Chondrocyte (in vitro differentiated cells): ENCODE data around the gene SFMBT2. TPM values are rescaled to one million over a fixed set of nuclear protein-coding genes. Genes with fewer than 3 reads are reported as not detected.

Source experiments
- DNase-seq: peaks from one replicate; pipeline ENCODE4 v3.0.0; 2021; ENCODE audit warnings: mixed read lengths, low spot score
- H3K27ac Mint-ChIP-seq: one replicate; pipeline ENCODE4 v1.8.0; 2021; ENCODE audit warnings: mild to moderate bottlenecking, moderate library complexity, mixed read lengths; ENCODE audit not compliant: unreplicated experiment
- H3K27me3 Mint-ChIP-seq: 2 replicates; pipeline ENCODE4 v1.8.0; 2021; ENCODE audit warnings: low read depth, mixed read lengths
- H3K36me3 Mint-ChIP-seq: 2 replicates; pipeline ENCODE4 v1.8.0; 2021; ENCODE audit warnings: low read depth, mixed read lengths
- H3K4me1 Mint-ChIP-seq: 2 replicates; pipeline ENCODE4 v1.8.0; 2021; ENCODE audit warnings: low read depth, mild to moderate bottlenecking, mixed read lengths
- H3K4me3 Mint-ChIP-seq: one replicate; pipeline ENCODE4 v1.8.0; 2021; ENCODE audit warnings: mild to moderate bottlenecking, moderate library complexity, mixed read lengths; ENCODE audit not compliant: unreplicated experiment
- H3K9me3 Mint-ChIP-seq: 2 replicates; pipeline ENCODE4 v1.8.0; 2021; ENCODE audit warnings: low read depth, mixed read lengths
- CTCF ChIP-seq: fragments of 200-600 bp; sonication (generic); IDR thresholded peaks from 2 replicates; pipeline ENCODE4 v1.5.0; 2021; ENCODE audit warnings: antibody characterized with exemption, mild to moderate bottlenecking, moderate library complexity
- total RNA-seq: library from RNA; stranded (reverse); gene quantifications from 3 replicates; pipeline ENCODE4 v1.2.1, GENCODE V29; 2021

The SFMBT2 gene
- total RNA-seq, 1 donor from 2014 or later, result 1.9 TPM

- DNase-seq, result no peak
- peaks cover 23% of the 10 kb centered on the region for H3K27me3 Mint-ChIP-seq
- H3K4me3 Mint-ChIP-seq, result peak overlapping the region; percentile 87
- no peak overlapping the region for H3K27ac Mint-ChIP-seq
- H3K36me3 Mint-ChIP-seq, result no peaks in the 10 kb centered on the region
- TF ChIP-seq CTCF, result no peak
- H3K4me1 Mint-ChIP-seq, result peaks cover 28% of the 10 kb centered on the region
- no peaks in the 10 kb centered on the region for H3K9me3 Mint-ChIP-seq
Measured at GRCh38 chr10:7410301-7410861, 453 bp downstream of the SFMBT2 start.

- Mint-ChIP-seq H3K27ac (no peak overlapping the region), H3K27me3 (peaks cover 23% of the 10 kb centered on the region), H3K36me3 (no peaks in the 10 kb centered on the region), H3K4me3 (peak overlapping the region; percentile 87), H3K9me3 (no peaks in the 10 kb centered on the region), H3K4me1 (peaks cover 28% of the 10 kb centered on the region)
- no peak for DNase-seq
- TF ChIP-seq CTCF, result no peak
Measured at GRCh38 chr10:7409732-7410168, 1.1 kb downstream of the SFMBT2 start.

GRCh38 chr10:7409045-7409731 is 1.6 kb downstream of the SFMBT2 start:
- no peak for DNase-seq
- H3K27ac Mint-ChIP-seq, result no peak overlapping the region
- H3K9me3 Mint-ChIP-seq, result no peaks in the 10 kb centered on the region
- no peaks in the 10 kb centered on the region for H3K36me3 Mint-ChIP-seq
- TF ChIP-seq CTCF, result no peak
- peaks cover 23% of the 10 kb centered on the region for H3K27me3 Mint-ChIP-seq
- H3K4me1 Mint-ChIP-seq, result peaks cover 28% of the 10 kb centered on the region
- H3K4me3 Mint-ChIP-seq, result peak overlapping the region; percentile 87

GRCh38 chr10:7408291-7409044 is 2.4 kb downstream of the SFMBT2 start:
- DNase-seq, result no peak
- H3K4me3 Mint-ChIP-seq, result peak overlapping the region; percentile 87
- peaks cover 19% of the 10 kb centered on the region for H3K27me3 Mint-ChIP-seq
- H3K4me1 Mint-ChIP-seq, result peaks cover 30% of the 10 kb centered on the region
- no peaks in the 10 kb centered on the region for H3K36me3 Mint-ChIP-seq
- H3K27ac Mint-ChIP-seq, result no peak overlapping the region
- peak; percentile 88 for TF ChIP-seq CTCF
- H3K9me3 Mint-ChIP-seq, result no peaks in the 10 kb centered on the region
